GM19035 (cell line): ENCODE measurements around the gene SEPTIN14.
"Not testable (repeated sequence)": the region's sequence is repeated elsewhere in the genome, so short reads cannot be mapped to it uniquely, and the experiment has no call there.

ENCODE experiments used
- ATAC-seq: cut with Tn5 transposase; IDR thresholded peaks from one replicate; pipeline ENCODE4 v1.9.1; 2021; ENCODE audit not compliant: unreplicated experiment

Gene SEPTIN14

GRCh38 chr7:55862652-55863051 is at the start of gene SEPTIN14:
Gene SEPTIN14, minus strand, starts transcription at chr7:55862752. Its CDS starts 756 bp downstream, at chr7:55861996.
- ATAC-seq = not testable (repeated sequence)

- peak; percentile 97 for ATAC-seq
These were observed 41.6 kb upstream of the SEPTIN14 start for GRCh38 chr7:55903985-55904759.

- not testable (repeated sequence) for ATAC-seq
These were observed 38.5 kb upstream of the SEPTIN14 start for GRCh38 chr7:55901059-55901458.

- ATAC-seq = no peak
These were observed 35.7 kb upstream of the SEPTIN14 start for GRCh38 chr7:55898287-55898686.

GRCh38 chr7:55895021-55895420 is 32.5 kb upstream of the SEPTIN14 start:
- no peak for ATAC-seq

- ATAC-seq = no peak
These were observed 31.4 kb upstream of the SEPTIN14 start for GRCh38 chr7:55893940-55894339.

GRCh38 chr7:55888378-55888777 is 25.8 kb upstream of the SEPTIN14 start:
- ATAC-seq = not testable (repeated sequence)

- ATAC-seq = no peak
These were observed 25.3 kb upstream of the SEPTIN14 start for GRCh38 chr7:55887821-55888247.

GRCh38 chr7:55884321-55884720 is 21.8 kb upstream of the SEPTIN14 start:
- no peak for ATAC-seq

- no peak for ATAC-seq
These were observed 16.1 kb upstream of the SEPTIN14 start for GRCh38 chr7:55878691-55879090.

GRCh38 chr7:55877308-55877707 is 14.8 kb upstream of the SEPTIN14 start:
- no peak for ATAC-seq

GRCh38 chr7:55873765-55874164 is 11.2 kb upstream of the SEPTIN14 start:
- ATAC-seq = no peak

- ATAC-seq = no peak
These were observed 9.5 kb upstream of the SEPTIN14 start for GRCh38 chr7:55871932-55872485.

GRCh38 chr7:55868989-55869388 is 6.4 kb upstream of the SEPTIN14 start:
- ATAC-seq = not testable (repeated sequence)

- not testable (repeated sequence) for ATAC-seq
These were observed 17.4 kb downstream of the SEPTIN14 start for GRCh38 chr7:55845164-55845563.

GRCh38 chr7:55838595-55838994 is 24.0 kb downstream of the SEPTIN14 start:
- ATAC-seq = no peak

GRCh38 chr7:55827577-55827976 is 35.0 kb downstream of the SEPTIN14 start:
- ATAC-seq = no peak

- no peak for ATAC-seq
These were observed 43.9 kb downstream of the SEPTIN14 start for GRCh38 chr7:55818686-55819085.

- ATAC-seq = not testable (repeated sequence)
These were observed 65.3 kb downstream of the SEPTIN14 start for GRCh38 chr7:55797260-55797659.

GRCh38 chr7:55794527-55794926 is 68.0 kb downstream of the SEPTIN14 start:
- ATAC-seq = no peak

- ATAC-seq = no peak
These were observed 70.5 kb downstream of the SEPTIN14 start for GRCh38 chr7:55792048-55792447.

- no peak for ATAC-seq
These were observed 74.8 kb downstream of the SEPTIN14 start for GRCh38 chr7:55787796-55788195.
